HG03520 (cell line): ENCODE results near the gene PPP1R14C.

Source experiments
- ATAC-seq: cut with Tn5 transposase; IDR thresholded peaks from one replicate; pipeline ENCODE4 v1.9.1; 2021; ENCODE audit warnings: mild to moderate bottlenecking, moderate library complexity; ENCODE audit not compliant: unreplicated experiment

The PPP1R14C gene

DNA sequence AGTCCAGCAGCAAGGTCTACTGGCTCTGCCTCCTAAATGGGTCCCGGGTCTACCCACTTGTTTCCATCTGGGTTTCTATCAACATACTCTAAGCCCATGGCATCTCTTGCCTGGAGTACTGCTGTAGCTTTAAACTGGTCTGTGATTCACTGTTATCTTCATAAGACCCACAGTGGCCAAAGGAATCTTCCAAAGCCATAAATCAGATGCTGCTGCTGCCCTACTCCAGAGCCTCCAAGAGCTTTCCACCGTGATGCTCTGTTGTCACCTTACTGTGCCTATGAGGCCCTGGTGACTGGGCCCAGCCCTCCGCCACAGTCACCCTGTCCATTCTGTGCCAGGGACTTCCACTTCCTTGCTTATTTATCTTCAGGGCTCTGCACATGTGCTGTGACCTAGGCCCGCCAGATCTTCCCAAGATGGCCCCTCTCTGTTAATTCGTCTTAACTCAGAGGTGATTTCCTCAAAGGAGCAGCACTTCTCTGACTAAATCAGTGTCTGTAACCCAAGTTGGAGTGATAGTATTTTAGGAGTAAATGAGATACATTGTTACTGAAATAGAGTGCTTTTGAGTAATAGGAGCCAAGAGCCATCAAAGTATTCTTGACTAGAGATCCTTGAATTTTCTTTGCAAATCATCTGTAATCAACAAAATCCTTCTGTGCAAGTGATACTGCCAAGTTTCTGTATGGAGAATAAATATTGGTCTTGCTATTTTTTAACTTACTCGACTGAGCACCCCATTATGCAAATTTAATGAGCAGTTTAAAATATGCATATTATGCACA, 102.5 kb downstream of the PPP1R14C start:
- no peak for ATAC-seq

DNA sequence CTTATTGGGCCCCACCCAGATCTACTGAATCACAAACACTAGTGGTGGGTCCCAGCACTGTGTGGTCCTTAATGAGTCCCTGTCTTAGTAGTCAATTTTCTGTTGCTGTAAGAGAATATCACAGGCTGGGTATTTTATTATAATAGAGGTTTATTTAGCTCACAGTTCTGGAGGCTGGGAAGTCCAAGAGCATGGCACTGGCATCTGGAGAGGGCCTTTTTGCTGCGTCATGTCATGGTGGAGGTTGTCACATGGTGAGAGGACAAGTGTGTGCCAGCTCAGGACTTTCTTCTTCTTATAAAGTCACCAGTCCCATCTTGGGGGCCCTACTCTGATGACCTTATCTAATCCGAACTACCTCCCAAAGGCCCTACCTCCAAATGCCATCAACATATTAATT, 105.0 kb downstream of the PPP1R14C start:
- ATAC-seq: no peak

DNA sequence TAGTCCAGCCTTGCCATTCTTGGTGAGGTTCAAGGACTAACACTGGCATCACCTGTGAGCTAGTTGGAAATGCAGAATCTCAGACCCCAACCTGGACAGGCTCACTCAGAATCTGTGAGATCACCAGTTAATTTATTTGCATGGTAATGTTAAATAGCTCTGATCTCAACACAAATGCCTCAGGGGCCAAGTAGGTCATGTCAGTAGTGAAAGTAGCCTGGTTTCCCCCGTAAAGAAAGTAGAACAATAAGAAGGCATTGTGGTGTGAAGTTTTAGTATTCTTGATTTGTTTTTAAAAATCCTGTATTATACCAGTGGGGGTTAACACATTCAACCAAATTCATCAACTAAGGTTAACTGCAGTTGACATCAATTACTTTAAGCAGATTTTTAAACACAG, 105.5 kb downstream of the PPP1R14C start:
- no peak for ATAC-seq

- no peak for ATAC-seq
These were observed 106.4 kb downstream of the PPP1R14C start for GRCh38 chr6:150249261-150249660.

- ATAC-seq: no peak
These were observed 108.0 kb downstream of the PPP1R14C start for GRCh38 chr6:150250826-150251225.

GRCh38 chr6:150251566-150252186, 108.8 kb downstream of the PPP1R14C start:
- ATAC-seq: no peak

DNA sequence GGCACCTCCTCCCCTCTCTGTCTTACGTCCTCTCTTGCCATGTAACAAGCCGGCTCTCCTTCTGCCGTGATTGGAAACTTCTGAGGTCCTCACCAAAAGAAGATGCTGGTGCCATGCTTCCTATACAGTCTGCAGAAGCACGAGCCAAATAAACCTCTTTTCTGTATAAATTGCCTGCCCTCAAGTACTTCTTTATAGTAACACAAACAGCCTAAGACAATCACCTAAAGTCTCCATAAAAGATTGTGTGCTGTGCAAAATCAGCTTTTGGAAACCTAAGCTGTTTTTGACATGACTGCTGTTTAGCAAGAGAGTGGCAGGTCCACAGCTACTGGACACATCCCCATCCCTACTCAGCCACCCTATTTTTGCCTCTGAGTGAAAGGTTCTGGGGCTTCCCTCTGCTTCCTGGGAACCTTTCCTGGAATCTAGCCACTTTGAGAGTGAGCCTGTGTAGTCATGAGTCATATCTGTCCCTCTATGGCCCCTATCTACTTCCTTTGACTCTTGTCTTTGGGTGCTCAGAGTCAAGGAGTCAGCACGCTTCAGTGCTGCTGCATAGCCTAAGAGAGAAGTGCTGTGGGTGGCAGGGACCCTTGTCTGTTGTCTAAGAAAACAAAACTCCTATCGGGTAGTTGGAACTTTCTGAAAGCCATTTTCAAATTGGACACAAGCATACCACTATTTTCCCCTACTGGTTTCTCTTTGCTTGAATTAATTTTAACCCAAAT, 110.0 kb downstream of the PPP1R14C start:
- ATAC-seq: no peak

DNA sequence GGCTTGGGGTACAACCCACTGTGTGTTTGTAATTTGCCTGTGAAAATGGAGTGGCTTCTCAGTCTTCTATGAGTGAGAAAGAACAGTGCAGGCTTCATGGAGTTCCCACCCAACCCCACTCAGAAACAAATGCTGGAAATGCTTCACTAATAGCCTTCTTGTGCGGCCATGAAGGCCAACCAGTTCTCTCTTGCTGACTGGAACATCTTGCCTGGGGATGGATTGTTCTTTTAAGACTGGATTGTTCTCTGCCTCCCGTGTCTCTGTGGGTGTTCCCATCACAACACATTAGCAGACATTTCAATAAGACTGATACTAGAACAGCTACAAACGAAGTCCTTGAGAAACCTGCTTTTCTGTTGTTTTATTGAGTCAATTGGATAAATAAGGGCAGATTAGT, 110.6 kb downstream of the PPP1R14C start:
- ATAC-seq: no peak

GRCh38 chr6:150254770-150255169, 111.9 kb downstream of the PPP1R14C start:
- ATAC-seq: no peak

DNA sequence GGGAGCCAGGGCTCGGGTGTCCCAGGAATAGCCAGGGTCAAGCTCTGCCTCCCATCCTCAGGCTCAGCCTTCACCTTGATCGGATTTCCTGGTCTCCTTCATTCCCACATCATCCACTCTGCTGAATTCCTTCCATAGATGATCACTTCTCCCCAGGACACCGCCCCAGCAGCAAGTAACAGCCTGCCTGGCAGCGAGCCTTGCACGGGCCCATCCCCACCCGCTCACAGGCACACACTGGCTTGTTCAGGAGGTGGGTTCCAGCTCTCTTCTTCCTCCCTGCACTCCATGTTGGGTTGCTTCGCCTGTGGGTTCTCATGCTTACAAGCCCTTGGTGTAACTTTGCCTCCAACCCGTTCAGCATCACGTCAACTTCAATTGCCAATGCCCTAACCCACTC, 113.0 kb downstream of the PPP1R14C start:
- ATAC-seq: no peak

- ATAC-seq: no peak
These were observed 113.9 kb downstream of the PPP1R14C start for GRCh38 chr6:150256618-150257272.

DNA sequence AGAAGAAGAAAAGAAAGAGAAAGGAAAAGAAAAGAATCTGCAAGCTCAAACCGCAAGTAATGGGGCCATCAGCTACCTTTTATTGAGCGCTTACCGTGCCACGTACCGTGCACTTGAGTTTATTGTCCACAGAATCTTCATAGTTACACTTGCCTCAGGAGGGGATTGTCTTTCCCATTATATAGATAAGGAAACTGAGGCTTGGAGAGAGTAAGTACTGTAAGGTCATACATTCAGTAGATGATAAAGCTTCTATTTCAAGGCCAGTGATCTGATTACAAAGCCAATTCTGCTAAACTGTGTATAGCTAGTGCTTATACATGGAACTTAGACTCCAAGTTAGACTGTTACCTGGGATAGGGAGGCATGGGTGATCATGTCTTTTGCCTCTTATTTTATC, 115.5 kb downstream of the PPP1R14C start:
- no peak for ATAC-seq

GRCh38 chr6:150260931-150261330, 118.1 kb downstream of the PPP1R14C start:
- no peak for ATAC-seq

GRCh38 chr6:150261997-150262697, 119.3 kb downstream of the PPP1R14C start:
- ATAC-seq: no peak

DNA sequence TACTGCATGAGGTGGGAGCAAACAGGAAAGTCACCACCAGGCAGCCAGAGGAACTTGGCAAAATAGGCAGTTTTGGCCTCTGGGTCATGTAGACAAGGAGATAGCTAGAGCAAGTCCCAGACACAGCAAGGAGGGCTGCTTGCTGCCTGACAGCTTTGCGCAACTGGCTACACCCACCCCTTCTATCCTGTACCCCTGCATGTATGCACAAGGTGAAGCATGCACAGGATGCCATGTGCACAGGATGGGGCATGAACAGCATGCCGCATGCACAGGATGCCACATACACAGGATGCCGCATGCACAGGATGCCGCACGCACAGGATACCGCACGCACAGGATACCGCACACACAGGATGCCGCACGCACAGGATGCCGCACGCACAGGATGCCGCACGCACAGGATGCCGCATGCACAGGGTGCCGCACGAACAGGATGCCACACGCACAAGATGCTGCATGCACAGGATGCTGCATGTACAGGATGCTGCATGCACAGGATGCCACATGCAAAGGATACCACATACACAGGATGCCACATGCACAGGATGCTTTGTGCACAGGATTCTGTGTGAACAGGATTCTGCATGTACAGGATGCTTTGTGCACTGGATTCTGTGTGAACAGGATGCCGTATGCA, 121.0 kb downstream of the PPP1R14C start:
- no peak for ATAC-seq

- no peak for ATAC-seq
These were observed 123.5 kb downstream of the PPP1R14C start for GRCh38 chr6:150266309-150266708.

DNA sequence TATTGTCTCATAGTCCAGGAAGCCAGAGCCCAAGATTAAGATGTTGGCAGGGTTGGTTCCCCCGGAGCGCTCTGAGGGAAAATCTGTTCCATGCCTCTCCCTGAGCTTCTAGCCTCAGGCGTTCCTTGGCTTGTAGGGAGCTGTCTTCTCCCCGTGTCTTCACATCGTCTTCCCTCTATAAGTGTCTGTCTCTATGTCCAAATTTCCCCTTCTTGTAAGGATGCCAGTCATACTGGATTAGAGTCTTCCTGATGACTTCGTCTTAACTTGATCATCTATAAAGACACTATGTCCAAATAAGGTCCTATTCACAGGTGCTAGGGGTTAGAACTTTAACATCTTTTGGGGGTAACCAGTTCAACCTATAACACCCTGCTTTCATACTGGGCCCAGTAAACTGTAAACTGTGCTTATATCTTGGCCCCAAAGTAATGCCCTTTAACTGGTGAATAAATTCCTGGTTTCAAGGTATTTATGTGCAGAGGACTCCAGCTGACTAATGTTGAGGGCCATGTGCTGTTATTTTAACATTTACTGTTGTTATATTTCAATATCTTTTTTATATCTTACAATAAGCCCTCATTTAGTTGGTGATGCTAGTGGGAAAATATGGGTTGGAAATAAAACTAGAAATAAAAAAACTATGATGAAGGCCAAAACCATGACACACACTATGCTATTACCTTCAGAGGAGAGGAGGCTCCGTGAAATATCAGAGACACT, 124.3 kb downstream of the PPP1R14C start:
- no peak for ATAC-seq

DNA sequence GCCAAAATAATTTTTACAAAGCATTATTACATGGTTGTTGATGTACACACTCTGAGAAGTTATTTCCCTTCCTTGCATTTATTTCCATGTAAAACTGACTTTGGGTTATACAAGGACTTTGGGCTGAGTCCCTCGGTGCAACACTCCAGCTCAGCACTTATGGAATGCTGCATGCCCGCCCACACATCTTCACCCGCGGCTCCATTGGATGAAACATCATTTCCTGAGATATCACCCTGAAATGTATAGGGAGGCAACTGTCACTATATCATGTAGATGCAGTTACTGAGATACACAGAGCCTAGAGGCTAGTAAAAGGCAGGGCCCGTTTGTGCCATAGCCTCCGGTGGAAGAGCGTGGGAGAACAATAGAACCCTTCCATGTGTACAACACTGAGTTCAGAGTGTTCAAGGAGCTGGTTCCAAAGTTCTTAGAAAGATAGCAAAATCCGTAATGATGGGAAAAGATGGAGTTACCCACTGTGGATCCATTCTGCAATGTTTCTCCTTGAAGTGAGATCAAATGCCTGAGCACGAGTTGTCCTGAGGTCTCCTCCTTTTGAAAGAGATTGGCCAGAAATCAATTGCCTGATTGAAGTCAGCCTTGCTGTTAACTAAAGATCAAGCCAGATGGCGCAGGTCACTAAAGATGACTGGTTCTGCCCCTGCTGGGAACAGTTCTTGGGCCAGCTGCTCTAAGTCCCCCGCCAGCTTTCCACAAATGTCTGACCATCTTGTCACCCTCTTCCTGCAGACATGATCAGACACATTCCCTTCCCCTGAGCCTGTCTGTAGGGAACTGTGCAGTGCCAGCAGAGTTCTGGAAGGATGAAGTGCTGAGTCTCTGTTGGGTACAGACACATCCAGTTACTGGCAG, 125.1 kb downstream of the PPP1R14C start:
- no peak for ATAC-seq
